Measurements from ENCODE around the gene CYP4F11.
"Not testable (repeated sequence)": the region's sequence is repeated elsewhere in the genome, so short reads cannot be mapped to it uniquely, and the experiment has no call there.

Gene CYP4F11

GRCh38 chr19:15922021-15922420 lies 12.3 kb downstream of the CYP4F11 start:
- no peak for DNase-seq (ENCODE audit: low read depth in 2 of 2)

DNA sequence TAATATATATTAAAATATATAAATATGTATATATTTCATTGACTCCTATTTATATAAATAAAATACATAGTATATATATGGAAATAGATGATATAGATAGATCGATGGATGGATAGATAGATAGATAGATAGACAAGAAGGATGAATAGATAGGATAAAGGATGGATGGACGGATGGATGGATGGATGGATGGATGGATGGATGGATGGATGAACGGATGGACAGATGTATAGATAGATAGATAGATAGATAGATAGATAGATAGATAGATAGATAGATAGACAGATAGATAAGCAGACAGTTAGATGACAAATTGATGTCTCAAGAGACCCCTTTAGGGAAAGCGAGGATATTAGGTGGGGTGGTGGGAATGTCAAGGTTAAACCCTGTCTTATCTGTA lies 15.1 kb downstream of the CYP4F11 start:
- no peak for DNase-seq (ENCODE audit: low read depth in 2 of 2)

DNA sequence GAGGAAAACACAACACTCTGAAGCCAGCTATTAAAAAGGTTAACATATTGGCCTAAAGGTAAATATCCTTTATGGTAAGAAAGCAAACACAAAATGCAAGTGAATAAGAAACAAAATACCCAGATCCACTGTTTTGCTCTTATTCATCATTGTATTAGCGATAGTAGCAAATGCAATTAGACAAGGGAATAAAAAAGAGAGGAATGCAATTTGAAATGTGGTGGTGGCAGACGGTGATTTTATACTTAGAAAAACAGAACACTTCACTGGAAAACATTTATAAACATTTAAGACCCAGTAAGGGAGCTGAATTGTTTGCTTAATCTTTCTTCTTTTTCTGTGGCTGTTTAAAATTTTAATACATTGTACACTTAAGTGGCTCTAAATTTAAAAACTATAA lies 19.2 kb downstream of the CYP4F11 start:
- DNase-seq (ENCODE audit: low read depth in 2 of 2) = no peak

- DNase-seq (ENCODE audit: low read depth in 2 of 2) = no peak
Observed at GRCh38 chr19:15913830-15914229, 20.5 kb downstream of the CYP4F11 start.

DNA sequence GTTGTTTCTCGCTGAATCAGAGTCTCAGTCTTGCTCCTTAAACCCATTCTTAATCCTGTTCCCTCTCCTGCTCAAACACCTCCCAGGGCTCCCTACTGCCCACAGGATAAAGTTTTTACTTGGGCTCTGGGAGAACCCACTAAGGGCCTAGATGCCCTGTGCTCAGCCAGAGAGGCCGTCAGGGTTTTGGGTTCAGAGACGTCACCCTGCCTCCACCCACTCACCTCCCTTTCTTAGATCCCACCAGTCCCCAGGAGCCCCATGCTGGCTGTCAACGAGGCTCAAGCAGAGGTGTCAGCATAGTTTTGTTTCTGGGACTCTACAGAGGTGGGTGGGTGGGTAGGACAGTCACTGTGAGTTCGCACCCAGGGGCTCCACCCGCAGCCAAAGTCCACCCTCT lies 20.9 kb downstream of the CYP4F11 start:
- DNase-seq (ENCODE audit: low read depth in 2 of 2) = no peak

GRCh38 chr19:15911599-15912235 lies 22.6 kb downstream of the CYP4F11 start:
- DNase-seq (ENCODE audit: low read depth in 2 of 2) = no peak

- no peak for DNase-seq (ENCODE audit: low read depth in 2 of 2)
Observed at GRCh38 chr19:15905026-15905425, 29.3 kb downstream of the CYP4F11 start.

- not testable (repeated sequence) for DNase-seq (ENCODE audit: low read depth in 2 of 2)
Observed at GRCh38 chr19:15902898-15903297, 31.4 kb downstream of the CYP4F11 start.

GRCh38 chr19:15902254-15902653 lies 32.1 kb downstream of the CYP4F11 start:
- DNase-seq (ENCODE audit: low read depth in 2 of 2) = no peak

DNA sequence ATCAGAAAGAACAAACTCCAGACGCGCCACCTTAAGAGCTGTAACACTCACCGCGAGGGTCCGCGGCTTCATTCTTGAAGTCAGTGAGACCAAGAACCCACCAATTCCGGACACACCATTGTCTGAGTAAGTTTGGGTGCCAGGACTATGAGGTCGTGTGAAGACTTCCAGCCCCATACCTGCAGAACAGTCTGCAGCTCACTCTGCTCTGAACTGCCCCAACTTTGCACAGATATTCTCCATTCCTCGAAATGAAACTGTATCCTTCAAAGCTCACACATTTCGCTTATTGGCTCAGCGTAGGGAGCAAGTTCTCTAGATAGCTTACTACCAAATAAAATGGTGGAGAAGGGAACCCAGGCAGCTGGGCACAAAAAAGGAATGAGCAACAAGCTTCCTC lies 33.8 kb downstream of the CYP4F11 start:
- DNase-seq (ENCODE audit: low read depth in 2 of 2) = no peak

- not testable (repeated sequence) for DNase-seq (ENCODE audit: low read depth in 2 of 2)
Observed at GRCh38 chr19:15900032-15900431, 34.3 kb downstream of the CYP4F11 start.

DNA sequence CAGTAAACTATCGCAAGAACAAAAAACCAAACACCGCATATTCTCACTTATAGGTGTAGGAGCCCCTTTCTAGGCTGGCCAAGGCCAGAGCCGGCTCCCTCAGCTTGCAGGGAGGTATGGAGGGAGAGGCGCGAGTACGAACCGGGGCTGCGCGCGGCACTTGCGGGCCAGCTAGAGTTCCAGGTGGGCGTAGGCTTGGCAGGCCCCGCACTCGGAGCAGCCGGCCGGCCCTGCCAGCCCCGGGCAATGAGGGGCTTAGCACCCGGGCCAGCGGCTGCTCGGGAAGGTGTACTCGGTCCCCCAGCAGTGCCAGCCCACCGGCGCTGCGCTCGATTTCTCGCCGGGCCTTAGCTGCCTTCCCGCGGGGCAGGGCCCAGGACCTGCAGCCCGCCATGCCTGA lies 34.8 kb downstream of the CYP4F11 start:
- DNase-seq (ENCODE audit: low read depth in 2 of 2) = not testable (repeated sequence)

GRCh38 chr19:15897738-15898276 lies 36.5 kb downstream of the CYP4F11 start, which contains the start of gene CYP4F2:
CYP4F2 (minus strand) TSS chr19:15898074; CDS start chr19:15897611, 463 bp downstream.
- DNase-seq (ENCODE audit: low read depth in 2 of 2) = no peak

DNA sequence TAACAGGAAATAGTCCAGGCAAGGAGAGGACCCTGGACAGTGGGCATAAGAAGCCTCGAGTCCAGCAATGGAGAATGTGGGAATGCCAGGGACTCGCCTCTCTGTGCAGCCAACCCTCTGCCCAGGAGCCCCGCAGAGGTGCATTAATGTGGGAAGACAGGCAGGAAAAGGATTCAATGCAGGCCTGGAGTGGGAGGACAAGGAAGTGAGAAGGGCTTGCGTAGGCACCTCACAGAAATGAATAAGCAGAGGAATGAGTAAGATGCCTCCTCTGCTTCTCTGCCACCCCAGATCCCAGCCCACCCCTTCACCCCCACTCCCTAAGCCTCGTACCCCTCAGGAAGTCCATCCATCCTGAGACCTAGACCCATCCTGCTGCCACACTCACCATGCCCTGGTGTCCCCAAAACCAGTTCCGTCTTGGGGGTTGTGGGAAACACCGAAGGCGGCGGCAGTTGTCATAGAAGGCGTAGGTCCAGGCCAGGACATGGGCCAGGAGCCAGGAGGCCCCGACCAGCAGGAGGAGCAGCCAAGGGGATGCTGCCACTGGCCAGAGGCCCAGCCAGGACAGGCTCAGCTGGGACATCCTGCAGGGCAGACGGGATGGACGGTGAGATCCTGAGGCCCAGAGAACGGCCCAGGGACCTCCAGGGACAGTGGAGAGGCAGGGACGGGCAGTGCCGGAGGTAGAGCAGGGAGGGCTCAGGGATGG lies 37.1 kb downstream of the CYP4F11 start:
- DNase-seq (ENCODE audit: low read depth in 2 of 2) = no peak

GRCh38 chr19:15895876-15896430 lies 38.4 kb downstream of the CYP4F11 start:
- no peak for DNase-seq (ENCODE audit: low read depth in 2 of 2)

DNA sequence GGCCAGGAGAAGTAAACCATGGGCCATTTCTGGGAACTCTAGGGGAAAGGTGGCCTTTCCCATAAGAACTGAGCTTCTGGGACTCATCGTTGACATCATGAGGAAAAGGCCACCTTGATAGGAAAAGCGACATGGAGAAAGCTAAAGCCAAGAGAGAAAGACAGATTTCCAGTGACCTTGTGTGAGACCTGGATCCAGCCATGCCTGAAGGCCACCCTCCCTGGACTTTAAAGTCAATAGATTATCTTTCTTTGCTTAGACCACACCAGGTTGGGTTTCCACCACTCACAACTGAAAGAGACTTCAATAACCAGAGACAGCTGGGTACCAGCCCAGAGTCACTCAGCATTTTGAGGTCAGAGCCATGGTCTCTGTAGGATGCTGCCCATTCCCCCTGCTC lies 40.0 kb downstream of the CYP4F11 start:
- DNase-seq (ENCODE audit: low read depth in 2 of 2) = no peak

DNA sequence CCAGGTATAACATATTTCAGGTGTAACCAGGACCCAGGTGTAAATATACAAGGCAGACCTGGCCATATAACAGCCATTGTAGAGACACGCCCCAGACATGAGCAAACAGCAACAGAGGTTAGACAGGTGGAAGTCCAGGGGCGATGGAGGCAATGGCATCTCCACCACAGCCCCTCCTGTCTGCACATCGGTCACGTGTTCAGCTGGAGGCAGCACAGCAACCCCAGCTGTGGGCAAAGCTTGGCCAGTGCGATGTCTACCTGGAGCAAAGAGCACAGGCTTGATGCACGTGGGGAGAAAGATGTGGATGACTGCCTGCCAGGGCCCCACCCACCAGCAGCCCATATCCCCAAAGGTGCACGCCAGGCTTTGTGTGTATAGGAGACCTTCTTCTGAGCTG lies 40.9 kb downstream of the CYP4F11 start:
- no peak for DNase-seq (ENCODE audit: low read depth in 2 of 2)

GRCh38 chr19:15892012-15892411 lies 42.3 kb downstream of the CYP4F11 start:
- DNase-seq (ENCODE audit: low read depth in 2 of 2) = no peak

GRCh38 chr19:15891434-15891833 lies 42.9 kb downstream of the CYP4F11 start:
- no peak for DNase-seq (ENCODE audit: low read depth in 2 of 2)

GRCh38 chr19:15889339-15889738 lies 45.0 kb downstream of the CYP4F11 start:
- DNase-seq (ENCODE audit: low read depth in 2 of 2) = not testable (repeated sequence)

DNA sequence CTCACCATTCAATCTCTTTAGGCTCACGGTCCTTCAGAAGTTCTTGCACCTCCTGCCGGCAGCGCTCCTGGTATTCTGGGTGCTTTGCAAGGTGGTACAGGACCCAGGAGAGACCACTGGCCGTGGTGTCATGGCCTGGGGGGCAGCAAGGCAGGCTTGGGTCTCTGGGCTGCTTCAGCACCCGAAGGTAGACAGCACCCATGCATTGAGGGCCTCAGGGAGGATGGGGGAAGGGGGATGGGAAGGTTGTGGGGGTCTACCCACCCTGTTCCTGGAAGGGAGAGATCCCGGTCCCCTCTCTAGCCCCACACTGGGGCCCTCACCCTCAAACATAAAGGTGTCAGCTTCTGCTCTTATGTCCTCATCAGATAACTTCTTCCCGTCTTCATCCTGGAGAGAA lies 48.4 kb downstream of the CYP4F11 start:
- no peak for DNase-seq (ENCODE audit: low read depth in 2 of 2)

DNA sequence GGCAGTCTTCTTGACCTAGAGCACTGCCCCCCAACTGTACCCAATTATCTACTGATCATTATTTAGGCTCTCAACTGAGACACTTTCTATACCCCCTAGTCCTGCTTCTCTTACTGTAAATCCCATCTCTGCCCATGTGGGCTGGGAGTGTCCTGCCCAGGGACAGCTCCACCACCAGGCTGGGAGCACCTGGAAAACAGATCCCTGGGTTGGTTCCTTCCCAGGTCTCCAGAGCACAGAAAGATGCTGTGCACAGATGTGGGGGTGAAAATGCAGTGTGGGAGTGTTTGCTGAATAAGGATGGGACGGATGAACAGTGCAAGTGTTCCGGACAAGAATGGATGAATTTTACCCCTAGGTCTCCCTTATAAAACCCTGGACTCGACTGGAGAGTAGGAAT lies 49.2 kb downstream of the CYP4F11 start:
- no peak for DNase-seq (ENCODE audit: low read depth in 2 of 2)

GRCh38 chr19:15883329-15883728 lies 51.0 kb downstream of the CYP4F11 start:
- DNase-seq (ENCODE audit: low read depth in 2 of 2) = not testable (repeated sequence)

Measured in activated CD8-positive, alpha-beta memory T cell treated with anti-CD3 and anti-CD28 coated beads for 4 hours (primary cell).